Small intestine (tissue), 7 donors: ENCODE results near the gene RAD9A. TPM values are rescaled to one million over a fixed set of nuclear protein-coding genes. Genes with fewer than 3 reads are reported as not detected.

Experiments
- DNase-seq, 2 donors: peaks; one replicate each; pipeline versions ENCODE4 v3.0.0 to v3.0.0-alpha.2; 2013
- FAIRE-seq: peaks from 2 replicates; lab custom pipeline; 2012; peaks lifted over from hg19 to GRCh38; lab: Jason Lieb, UNC
- H3K27ac ChIP-seq, 3 donors: one replicate each; pipeline ENCODE4 v1.5.1; 2013; ENCODE audit warnings: low read length in 2 of 3, mild to moderate bottlenecking in 2 of 3, control low read depth in 1 of 3, inconsistent platforms in 1 of 3, low read depth in 1 of 3, moderate library complexity in 1 of 3
- H3K27me3 ChIP-seq, 3 donors: one replicate each; pipeline ENCODE4 v1.6.1; 2013; ENCODE audit warnings: low read length in 3 of 3, inconsistent platforms in 1 of 3; ENCODE audit not compliant: control insufficient read depth in 3 of 3, insufficient read depth in 3 of 3
- H3K36me3 ChIP-seq, 3 donors: one replicate each; pipeline ENCODE4 v1.6.1; 2013; ENCODE audit warnings: low read length in 3 of 3, inconsistent platforms in 1 of 3, low read depth in 1 of 3, mild to moderate bottlenecking in 1 of 3, moderate library complexity in 1 of 3; ENCODE audit not compliant: control insufficient read depth in 3 of 3, insufficient read depth in 2 of 3
- H3K4me1 ChIP-seq, 3 donors: one replicate each; pipeline ENCODE4 v1.6.1; 2013; ENCODE audit warnings: low read length in 2 of 3, inconsistent platforms in 1 of 3, low read depth in 1 of 3, mild to moderate bottlenecking in 1 of 3, moderate library complexity in 1 of 3; ENCODE audit not compliant: control insufficient read depth in 3 of 3, insufficient read depth in 2 of 3
- H3K4me3 ChIP-seq, 3 donors: one replicate each; pipeline ENCODE4 v1.5.1; 2013; ENCODE audit warnings: low read length in 3 of 3, control low read depth in 1 of 3, inconsistent platforms in 1 of 3, low read depth in 1 of 3, mild to moderate bottlenecking in 1 of 3, moderate library complexity in 1 of 3
- H3K9me3 ChIP-seq, 2 donors: one replicate each; pipeline ENCODE4 v1.6.1; 2013; ENCODE audit warnings: low read depth in 1 of 2, low read length in 1 of 2; ENCODE audit not compliant: control insufficient read depth in 2 of 2, insufficient read depth in 1 of 2
- WGBS, 3 donors: extraction: QIAGEN DNeasy Blood & Tissue Kit; methylation state at CpG; one replicate each; pipeline ENCODE4 v1.1.7; 2013; 5-methylcytosine and 5-hydroxymethylcytosine counted together
- polyA plus RNA-seq, 4 donors: library from polyadenylated mRNA; stranded (reverse) in 3 of 4; unstranded in 1 of 4; fragments of 200-250 nt in 3 of 4; fragments of 120-200 nt in 1 of 4; gene quantifications; one replicate each; pipeline versions ENCODE4 v1.2.1 to v1.2.3, GENCODE V29; 2013
- donor health status: healthy with polysubstance abuse.
- donor health status: control.
- donor health status: control.
- donor health status: Bipolar disorder and iron deficiency.
- donor health status: healthy.

The RAD9A gene
- polyA plus RNA-seq, 4 donors = 19.5 to 88.3 (median 40.7) TPM

- Histone ChIP-seq H3K4me3 (peak overlapping the region in 1 of 3 donors; percentile 47), H3K9me3 (no peaks in the 10 kb centered on the region), H3K27me3 (peaks cover 0 to 2% (median 0%) of the 10 kb centered on the region in 3 donors), H3K36me3 (peaks cover 0 to 39% (median 0%) of the 10 kb centered on the region in 3 donors), H3K27ac (peak overlapping the region; percentile 6 to 70 (median 33)), H3K4me1 (peaks cover 3 to 77% (median 8%) of the 10 kb centered on the region in 3 donors)
- DNase-seq = peak in 1 of 2 donors; percentile 26
- no peak for FAIRE-seq
- WGBS, 3 donors = 56 to 73% (median 73%) methylated on average over 14 of the region's 14 CpGs
Measured at GRCh38 chr11:67370351-67371076, 21.3 kb upstream of the RAD9A start.

GRCh38 chr11:67371189-67371910 is 20.4 kb upstream of the RAD9A start:
- Histone ChIP-seq H3K27ac (peak overlapping the region in 2 of 3 donors; percentile 36 to 70), H3K36me3 (peaks cover 0 to 33% (median 0%) of the 10 kb centered on the region in 3 donors), H3K4me3 (peak overlapping the region in 1 of 3 donors; percentile 47), H3K9me3 (no peaks in the 10 kb centered on the region), H3K27me3 (peaks cover 0 to 7% (median 0%) of the 10 kb centered on the region in 3 donors), H3K4me1 (peaks cover 3 to 69% (median 8%) of the 10 kb centered on the region in 3 donors)
- WGBS, 3 donors = 21 to 51% (median 30%) methylated on average over 8 of the region's 8 CpGs
- DNase-seq (peak; percentile 46 to 65), FAIRE-seq (no peak)

- Histone ChIP-seq H3K9me3 (no peaks in the 10 kb centered on the region), H3K36me3 (peaks cover 0 to 30% (median 0%) of the 10 kb centered on the region in 3 donors), H3K4me1 (peaks cover 3 to 63% (median 8%) of the 10 kb centered on the region in 3 donors), H3K4me3 (peak overlapping the region; percentile 47 to 80 (median 76)), H3K27me3 (peaks cover 0 to 9% (median 0%) of the 10 kb centered on the region in 3 donors), H3K27ac (peak overlapping the region in 2 of 3 donors; percentile 36 to 70)
- WGBS, 3 donors = 9 to 25% (median 19%) methylated on average over 13 to 16 of the region's 16 CpGs
- FAIRE-seq (no peak), DNase-seq (no peak)
Measured at GRCh38 chr11:67371911-67372320, 19.9 kb upstream of the RAD9A start.

GRCh38 chr11:67372321-67372992 is 19.3 kb upstream of the RAD9A start:
- H3K4me1 ChIP-seq = peaks cover 3 to 58% (median 8%) of the 10 kb centered on the region in 3 donors
- DNase-seq (peak in 1 of 2 donors; percentile 64), FAIRE-seq (no peak)
- H3K27ac ChIP-seq = peak overlapping the region; percentile 41 to 79 (median 76)
- peak overlapping the region; percentile 47 to 80 (median 76) for H3K4me3 ChIP-seq
- H3K9me3 ChIP-seq = no peaks in the 10 kb centered on the region
- peaks cover 0 to 26% (median 0%) of the 10 kb centered on the region in 3 donors for H3K36me3 ChIP-seq
- peaks cover 0 to 9% (median 0%) of the 10 kb centered on the region in 3 donors for H3K27me3 ChIP-seq
- 0 to 1% (median 0%) methylated on average over 36 to 78 of the region's 78 CpGs for WGBS, 3 donors

- DNase-seq = peak; percentile 51 to 82
- Histone ChIP-seq H3K9me3 (no peaks in the 10 kb centered on the region), H3K27me3 (peaks cover 0 to 9% (median 0%) of the 10 kb centered on the region in 3 donors), H3K4me1 (peaks cover 3 to 51% (median 8%) of the 10 kb centered on the region in 3 donors), H3K27ac (peak within 1 kb of the TSS; percentile 66 to 79 (median 76)), H3K36me3 (peaks cover 0 to 22% (median 0%) of the 10 kb centered on the region in 3 donors), H3K4me3 (peak within 1 kb of the TSS; percentile 59 to 80 (median 76))
- 1% methylated on average over 41 to 75 of the region's 76 CpGs for WGBS, 3 donors
- FAIRE-seq = no peak
Measured at GRCh38 chr11:67372993-67373647, 18.7 kb upstream of the RAD9A start, which contains the start of gene CLCF1. CLCF1 (minus strand) TSS chr11:67373598; CDS start chr11:67373539, 59 bp downstream.

GRCh38 chr11:67373648-67374570 is 17.9 kb upstream of the RAD9A start:
- peak overlapping the region; percentile 66 to 79 (median 76) for H3K27ac ChIP-seq
- 1 to 4% (median 3%) methylated on average over 28 to 40 of the region's 40 CpGs for WGBS, 3 donors
- DNase-seq (peak; percentile 64 to 88), FAIRE-seq (no peak)
- H3K36me3 ChIP-seq = peaks cover 0 to 22% (median 0%) of the 10 kb centered on the region in 3 donors
- H3K27me3 ChIP-seq = peaks cover 0 to 9% (median 0%) of the 10 kb centered on the region in 3 donors
- H3K4me3 ChIP-seq = peak overlapping the region; percentile 59 to 80 (median 76)
- H3K9me3 ChIP-seq = no peaks in the 10 kb centered on the region
- H3K4me1 ChIP-seq = peaks cover 3 to 48% (median 8%) of the 10 kb centered on the region in 3 donors
